HG03575 (cell line): Measurements from ENCODE around the gene STPG4.
"Not testable (repeated sequence)": the region's sequence is repeated elsewhere in the genome, so short reads cannot be mapped to it uniquely, and the experiment has no call there.

Experiments
- ATAC-seq: cut with Tn5 transposase; IDR thresholded peaks from one replicate; pipeline ENCODE4 v1.9.1; 2021; ENCODE audit not compliant: unreplicated experiment, insufficient number of reproducible peaks, low FRiP score; ENCODE audit errors: extremely low read depth

The STPG4 gene

DNA sequence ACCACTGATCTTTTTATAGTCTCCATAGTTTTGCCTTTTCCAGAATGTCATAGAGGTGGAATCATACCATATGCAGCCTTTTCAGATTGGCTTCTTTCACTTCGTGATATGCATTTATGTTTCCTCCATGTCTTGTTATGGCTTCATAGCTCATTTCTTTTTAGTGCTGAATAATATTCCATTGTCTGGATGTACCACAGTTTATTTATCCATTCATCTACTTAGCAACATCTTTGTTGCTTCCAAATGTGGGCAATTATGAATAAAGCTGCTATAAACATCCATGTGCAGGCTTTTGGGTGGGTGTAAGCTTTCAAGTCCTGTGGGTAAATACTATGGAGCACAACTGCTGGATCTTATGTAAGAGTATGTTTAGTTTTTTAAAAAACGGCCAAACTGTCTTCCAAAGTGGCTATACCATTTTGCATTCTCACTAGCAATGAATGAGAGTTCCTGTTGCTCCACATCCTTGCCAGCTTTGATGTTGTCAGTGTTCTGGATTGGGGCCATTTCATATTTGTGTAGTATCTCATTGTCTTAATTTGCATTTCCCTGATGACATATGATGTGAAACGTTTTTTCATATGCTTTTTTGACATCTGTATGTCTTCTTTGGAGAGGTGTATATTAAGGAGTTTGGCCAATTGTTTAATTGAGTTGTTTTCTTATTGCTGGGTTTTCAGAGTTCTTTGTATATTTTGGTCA is 20.6 kb downstream of the STPG4 start:
- no peak for ATAC-seq

DNA sequence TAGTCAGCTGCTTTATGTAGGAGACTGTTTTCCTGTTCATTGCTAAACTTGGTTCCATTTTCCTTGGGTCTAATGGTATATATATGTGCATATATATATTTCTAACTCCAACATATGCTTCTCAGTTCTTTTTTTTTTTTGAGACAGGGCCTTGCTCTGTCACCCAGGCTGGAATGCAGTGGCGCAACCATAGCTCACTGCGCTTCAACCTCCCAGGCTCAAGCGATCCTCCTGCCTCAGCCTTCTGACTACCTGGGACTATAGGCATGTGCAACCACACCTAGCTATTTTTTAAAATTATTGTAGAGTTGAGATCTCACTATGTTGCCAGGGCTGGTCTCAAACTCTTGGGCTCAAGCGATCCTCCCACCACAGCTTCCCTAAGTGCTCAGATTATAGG is 22.1 kb downstream of the STPG4 start:
- ATAC-seq: no peak

DNA sequence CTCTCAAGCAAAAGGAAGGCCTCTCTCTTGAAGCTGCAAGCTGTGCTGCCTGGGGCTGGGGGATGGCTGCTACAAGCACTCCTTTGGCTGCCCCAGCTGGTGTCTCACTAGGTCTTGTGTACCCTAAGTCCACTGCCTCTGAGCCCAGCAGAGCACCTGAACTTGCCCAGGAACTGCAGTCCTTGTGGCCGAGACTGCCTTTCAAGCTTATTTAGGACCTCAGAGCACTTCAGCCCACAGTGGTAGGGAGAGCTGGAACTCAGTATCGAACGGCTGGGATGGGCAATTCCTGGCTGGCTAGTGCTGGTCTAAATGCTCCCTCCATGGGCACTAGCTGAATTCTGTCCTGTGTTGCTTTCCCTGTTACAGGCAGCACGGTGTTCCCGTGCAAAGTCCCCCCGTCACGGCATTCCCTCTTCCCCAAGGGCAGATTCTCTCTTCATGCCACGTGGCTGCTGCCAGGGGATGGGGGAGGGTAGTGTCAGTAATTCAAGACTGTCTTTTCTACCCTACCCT is 25.9 kb downstream of the STPG4 start:
- ATAC-seq: no peak

DNA sequence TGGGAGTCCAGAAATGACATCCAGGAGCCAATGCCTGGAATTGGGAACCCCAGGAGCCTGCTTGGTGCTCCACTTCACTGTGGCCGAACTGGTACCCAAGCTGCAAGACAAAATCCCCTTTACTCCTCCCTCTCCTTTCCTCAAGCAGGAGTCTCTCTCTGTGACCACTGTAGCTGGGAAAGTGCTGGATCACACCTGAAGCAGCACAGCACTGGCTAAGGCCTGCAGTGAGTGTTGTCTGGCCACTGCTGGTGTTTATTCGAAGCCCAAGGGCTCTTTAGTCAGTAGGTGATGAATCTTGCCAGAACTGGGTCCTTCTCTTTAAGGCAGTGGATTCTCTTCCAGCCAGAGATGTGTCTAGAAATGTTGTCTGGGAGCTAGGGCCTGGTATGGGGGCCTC is 26.4 kb downstream of the STPG4 start:
- no peak for ATAC-seq

DNA sequence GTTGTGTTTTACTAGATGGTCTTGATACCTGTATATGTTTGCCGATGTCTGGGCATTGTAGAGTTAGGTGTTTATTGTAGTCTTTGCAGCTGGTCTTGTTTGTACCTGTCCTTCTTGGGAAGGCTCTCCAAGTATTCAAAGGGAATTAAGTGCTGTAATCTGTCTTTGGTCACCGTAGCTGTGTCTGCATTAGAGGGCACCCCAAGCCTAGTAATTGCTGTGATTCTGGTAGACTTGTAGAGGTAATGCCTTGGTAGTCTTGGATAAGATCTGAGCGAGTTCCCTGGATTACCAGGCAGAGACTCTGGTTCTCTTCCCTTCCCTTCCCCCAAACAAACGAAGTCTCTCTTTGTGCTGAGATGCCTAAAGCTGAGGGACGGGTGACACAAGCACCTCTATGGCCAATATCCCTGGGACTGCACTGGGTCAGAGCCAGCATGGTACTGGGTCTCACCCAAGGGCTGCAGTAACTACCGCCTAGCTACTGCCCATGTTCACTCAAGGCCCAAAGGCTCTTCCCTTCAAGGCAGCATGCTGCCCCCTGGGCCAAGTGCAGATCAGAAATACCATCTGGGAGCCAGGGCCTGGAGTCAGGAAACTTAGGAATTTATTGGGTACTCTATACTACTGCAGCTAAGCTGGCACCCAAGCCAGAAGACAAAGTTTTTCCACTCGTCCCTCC is 27.1 kb downstream of the STPG4 start:
- ATAC-seq: no peak

DNA sequence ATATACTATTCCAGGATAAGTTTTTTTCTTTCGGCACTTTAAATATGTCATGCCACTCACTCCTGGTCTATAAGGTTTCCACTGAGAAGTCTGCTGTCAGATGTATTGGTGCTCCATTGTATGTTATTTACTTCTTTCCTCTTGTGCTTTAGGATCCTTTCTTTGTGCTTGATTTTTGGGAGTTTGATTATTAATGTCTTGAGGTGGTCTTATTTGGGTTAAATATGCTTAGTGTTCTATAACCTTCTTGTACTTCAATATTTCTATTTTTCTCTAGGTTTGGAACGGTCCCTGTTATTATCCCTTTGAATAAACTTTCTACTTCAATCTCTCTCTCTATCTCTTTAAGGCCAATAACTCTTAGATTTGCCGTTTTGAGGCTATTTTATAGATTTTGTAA is 28.3 kb downstream of the STPG4 start:
- no peak for ATAC-seq

DNA sequence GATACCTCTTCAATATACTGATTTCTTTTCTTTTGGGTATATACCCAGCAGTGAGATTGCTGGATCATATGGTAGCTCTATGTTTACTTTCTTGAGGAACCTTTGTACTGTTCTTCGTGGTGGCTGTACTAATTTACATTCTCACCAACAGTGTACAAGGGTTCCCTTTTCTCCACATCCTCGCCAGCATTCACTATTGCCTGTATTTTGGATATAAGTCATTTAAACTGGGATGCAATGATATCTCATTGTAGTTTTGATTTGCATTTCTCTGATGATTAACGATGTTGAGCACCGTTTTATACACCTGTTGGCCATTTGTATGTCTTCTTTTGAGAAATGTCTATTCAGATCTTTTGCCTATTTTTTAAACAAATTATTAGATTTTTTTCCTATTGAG is 30.4 kb downstream of the STPG4 start:
- ATAC-seq: not testable (repeated sequence)

DNA sequence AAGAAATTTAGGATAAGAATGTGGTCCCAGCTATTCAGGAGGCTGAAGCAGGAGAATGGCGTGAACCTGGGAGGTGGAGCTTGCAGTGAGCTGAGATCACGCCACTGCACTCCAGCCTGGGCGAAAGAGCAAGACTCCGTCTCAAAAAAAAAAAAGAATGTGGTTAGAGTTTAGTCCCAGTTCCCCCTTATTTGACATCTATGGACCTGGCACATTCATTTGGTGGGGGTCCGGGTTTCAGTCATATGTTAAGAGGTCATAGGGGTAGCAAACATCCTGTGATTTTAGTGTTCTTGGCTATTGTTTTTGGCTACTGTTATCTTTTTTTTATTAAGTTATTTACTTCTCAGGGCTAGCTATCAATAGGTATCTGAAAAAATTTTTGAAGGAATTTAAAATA is 34.7 kb downstream of the STPG4 start:
- ATAC-seq: not testable (repeated sequence)

DNA sequence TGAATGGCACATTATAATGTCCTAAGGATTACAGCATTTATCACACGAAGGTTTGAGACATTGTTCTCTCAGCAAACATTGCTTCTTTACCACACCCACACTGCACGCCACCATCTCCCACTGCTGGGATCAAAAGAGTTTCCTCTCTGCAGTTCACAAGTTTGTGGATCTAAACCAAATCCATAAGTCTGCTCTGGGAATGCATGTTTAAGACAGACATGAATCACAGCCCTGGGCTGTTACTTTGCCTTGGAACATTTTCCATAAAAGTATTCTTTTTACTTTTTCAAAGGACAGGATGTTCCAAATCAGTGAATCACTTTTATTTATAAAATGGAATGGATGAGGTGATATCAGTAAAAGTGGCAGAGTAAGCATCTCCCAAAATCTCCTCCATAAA is 36.1 kb downstream of the STPG4 start:
- no peak for ATAC-seq

DNA sequence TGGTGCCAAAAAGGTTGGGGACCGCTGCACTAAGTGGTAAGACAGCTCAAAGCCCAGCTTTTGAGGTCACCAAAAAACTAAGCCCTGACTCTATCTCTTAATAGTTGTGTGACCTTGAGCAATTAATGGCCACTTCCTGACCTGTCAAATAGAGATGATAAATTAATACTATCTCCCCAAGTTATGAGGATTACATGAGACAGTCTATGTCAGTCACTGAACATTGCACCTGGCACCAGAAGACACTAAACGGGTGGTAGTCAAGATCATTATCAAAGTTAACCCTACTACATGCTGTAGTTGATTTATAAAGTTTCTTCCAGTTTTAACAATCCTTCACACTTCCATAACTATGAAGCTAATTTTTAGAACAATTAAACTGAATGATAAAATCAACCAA is 36.5 kb downstream of the STPG4 start:
- no peak for ATAC-seq

DNA sequence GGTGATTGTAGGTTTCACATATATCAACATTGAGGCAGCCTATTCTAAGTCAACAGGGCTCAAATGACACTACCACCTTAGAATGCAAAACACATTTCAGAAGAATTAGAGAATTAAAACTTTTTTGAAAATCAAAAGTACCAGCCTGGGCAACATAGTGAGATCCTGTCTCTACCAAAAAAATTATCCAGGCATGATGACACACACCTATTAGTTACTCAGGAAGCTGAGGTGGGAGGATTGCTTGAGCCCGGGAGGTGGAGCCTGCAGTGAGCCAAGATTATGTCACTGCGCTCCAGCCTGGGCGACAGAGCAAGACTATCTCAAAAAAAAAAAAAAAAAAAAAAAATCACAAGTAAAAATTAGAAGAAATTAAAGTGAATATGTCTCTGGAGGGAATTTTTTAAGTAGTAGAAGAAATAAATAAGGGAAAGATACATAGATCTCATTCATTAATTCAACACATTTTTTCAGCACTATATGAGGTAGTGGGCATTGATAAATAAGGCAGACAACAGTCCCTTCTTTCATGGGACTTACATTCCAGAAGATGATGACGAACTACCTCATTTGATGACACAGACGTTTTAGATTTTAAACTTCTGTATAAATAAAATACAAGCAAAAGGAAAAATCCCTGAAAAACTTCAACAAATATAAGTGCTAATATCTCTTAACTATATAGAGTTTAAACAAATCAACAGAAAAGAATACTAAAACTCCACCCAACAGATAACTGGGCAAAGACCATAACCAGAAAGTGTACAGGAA is 42.3 kb downstream of the STPG4 start:
- ATAC-seq: no peak

DNA sequence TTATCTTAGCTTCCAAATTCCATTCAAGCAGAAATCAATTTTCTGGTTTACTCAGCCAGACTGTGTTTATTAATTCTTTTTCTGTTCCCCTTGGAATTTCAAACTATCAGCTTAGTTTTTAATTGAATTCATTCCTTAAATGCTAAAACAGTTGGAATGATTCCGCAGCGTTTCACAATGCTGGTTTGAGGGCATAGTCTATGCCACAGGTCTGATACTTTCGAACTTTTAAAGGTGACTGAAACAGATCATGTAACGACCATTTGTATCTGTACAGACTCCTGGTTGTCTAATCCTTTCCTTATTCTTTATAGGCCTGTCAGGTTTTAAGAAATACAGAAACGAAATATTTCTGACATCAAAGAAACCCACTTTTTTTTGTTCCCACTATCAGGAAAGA is 45.4 kb downstream of the STPG4 start:
- ATAC-seq: no peak

DNA sequence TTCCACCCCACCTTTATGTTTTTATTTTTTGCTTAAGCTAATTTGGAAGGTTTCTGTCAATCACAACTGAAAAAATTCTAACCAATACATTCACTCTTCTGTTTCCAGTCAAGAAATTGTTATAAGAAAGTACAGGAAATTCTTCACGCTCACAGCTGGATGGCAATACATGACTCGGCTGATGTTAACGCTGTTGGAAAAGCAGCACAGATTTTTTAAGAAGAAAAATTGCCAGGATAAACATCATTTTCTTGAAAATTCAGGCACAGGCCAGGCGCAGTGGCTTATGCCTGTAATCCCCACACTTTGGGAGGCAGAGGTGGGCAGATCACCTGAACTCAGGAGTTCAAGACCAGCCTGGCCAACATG is 46.1 kb downstream of the STPG4 start:
- ATAC-seq: no peak

DNA sequence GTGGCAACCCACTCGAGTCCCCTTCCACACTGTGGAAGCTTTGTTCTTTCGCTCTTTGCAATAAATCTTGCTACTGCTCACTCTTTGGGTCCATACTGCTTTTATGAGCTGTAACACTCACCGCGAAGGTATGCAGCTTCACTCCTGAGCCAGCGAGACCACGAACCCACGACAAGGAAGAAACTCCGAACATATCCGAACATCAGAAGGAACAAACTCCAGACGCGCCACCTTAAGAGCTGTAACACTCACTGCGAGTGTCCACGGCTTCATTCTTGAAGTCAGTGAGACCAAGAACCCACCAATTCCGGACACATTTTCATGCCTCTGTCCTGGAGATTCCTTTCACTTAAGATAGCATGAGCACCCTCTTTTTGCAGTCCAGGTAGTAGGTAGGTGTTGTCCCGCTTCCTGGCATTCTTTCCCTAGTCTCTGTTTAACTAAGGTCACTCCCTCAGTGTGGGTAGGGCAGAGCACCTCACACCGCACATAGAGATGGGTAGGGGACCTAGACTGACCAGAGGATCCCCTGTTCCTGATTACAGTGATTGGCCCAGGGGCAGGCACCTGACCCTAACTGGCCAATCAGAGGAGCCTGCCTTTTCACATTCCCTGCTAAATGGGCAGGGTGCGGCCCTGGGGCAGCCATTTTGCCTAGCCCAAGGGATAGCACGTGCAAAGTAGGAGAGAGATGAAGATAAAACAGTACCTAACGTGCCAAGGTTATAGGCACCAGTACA is 46.7 kb downstream of the STPG4 start:
- not testable (repeated sequence) for ATAC-seq

DNA sequence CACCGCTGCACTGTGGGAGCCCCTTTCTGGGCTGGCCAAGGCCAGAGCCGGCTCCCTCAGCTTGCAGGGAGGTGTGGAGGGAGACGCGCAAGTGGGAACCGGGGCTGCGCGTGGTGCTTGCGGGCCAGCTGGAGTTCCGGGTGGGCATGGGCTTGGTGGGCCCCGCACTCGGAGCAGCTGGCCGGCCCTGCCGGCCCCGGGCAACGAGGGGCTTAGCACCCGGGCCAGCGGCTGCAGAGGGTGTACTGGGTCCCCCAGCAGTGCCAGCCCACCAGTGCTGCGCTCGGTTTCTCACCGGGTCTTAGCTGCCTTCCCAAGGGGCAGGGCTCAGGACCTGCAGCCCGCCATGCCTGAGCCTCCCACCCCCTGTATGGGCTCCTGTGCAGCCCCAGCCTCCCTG is 47.9 kb downstream of the STPG4 start:
- not testable (repeated sequence) for ATAC-seq

DNA sequence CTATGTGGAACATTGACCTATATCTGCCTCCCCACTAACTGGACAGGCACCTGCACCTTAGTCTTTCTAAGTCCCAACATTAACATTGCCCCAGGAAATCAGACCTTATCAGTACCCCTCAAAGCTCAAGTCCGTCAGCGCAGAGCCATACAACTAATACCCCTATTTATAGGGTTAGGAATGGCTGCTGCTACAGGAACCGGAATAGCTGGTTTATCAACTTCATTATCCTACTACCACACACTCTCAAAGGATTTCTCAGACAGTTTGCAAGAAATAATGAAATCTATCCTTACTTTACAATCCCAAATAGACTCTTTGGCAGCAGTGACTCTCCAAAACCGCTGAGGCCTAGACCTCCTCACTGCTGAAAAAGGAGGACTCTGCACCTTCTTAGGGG is 48.9 kb downstream of the STPG4 start:
- ATAC-seq: not testable (repeated sequence)

DNA sequence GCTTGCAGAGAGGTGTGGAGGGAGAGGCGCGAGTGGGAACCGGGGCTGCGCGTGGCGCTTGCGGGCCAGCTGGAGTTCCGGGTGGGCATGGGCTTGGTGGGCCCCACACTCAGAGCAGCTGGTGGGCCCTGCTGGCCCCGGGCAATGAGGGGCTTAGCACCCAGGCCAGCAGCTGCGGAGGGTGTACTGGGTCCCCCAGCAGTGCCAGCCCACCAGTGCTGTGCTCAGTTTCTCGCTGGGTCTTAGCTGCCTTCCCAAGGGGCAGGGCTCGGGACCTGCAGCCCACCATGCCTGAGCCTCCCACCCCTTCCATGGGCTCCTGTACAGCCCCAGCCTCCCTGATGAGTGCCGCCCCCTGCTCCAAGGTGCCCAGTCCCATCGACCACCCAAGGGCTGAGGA is 55.4 kb downstream of the STPG4 start:
- ATAC-seq: not testable (repeated sequence)

DNA sequence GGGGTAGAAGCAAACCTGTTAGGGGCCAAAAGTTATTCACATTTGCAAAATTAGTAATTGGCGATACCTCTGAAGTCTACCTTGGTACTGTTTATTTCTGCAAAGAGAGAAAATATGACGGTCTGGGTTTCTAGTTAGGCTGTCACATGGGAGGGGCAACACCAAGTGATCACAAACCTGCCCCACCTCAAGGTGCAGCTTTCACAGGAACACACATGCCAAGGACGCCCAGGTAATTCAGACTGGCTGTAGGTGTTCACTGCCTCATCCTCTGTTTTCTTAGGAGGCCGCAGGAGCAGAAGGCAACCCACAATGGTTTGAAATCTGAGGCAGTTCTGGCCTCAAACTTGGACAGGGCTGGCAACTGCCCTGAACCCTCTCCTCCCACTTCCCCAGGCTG is 56.2 kb downstream of the STPG4 start:
- ATAC-seq: no peak

DNA sequence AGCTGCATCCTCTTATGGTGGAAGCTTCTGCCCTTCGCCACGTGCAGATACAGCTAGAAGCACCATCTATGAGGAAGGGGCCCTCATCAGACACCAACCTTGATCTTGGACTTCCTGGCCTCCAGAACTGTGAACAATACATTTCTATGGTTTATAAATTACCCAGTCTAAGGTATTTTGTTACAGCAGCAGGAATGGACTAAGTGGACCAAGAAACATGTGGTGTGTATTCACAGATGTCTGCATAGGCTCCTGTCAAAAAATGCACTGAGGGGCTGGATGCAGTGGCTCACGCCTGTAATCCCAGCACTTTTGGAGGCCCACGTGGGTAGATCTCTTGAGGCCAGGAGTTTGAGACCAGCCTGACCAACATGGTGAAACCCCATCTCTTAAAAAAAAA is 57.5 kb downstream of the STPG4 start:
- ATAC-seq: no peak
